ENCODE results near the gene TBX1. TPM values are rescaled to one million over a fixed set of nuclear protein-coding genes. Genes with fewer than 3 reads are reported as not detected.

TBX1 gene
- total and polyA plus RNA-seq, 2 of the 8 experiments (the other 6 are each of a cell fraction or from before 2014, with no cell fraction given), result 0.28 TPM; not detected in 1

DNA sequence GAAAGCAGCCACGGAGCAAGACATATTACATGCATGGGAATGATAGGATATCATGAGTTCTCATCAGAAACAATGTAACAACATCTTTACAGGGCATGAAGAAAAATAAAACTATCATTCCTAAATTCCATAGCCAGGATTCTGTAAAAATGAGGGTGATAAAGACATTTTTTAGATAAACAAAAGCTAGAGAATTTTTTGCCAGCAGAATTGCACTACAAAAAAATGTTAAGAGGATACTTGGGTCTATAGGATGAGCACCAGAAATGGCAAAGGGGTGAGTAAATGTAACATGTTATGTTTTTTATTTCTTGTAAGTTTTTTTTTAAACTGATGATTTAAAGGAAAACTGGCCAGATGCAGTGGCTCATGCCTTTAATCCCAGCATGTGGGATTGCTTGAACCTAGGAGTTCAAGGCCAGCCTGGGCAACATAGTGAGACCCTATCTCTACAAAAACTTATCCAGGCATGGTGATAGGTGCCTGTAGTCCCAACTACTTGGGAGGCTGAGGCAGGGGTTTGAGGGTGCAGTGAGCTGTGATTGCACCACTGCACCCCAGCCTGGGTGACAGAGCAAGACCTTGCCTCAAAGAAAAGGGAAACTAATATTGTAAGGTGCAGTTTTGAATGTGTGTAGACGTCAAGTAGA lies 33.2 kb downstream of the TBX1 start:
- Histone ChIP-seq H2BK20ac (ENCODE audit: low read length) (no peak overlapping the region), H3K18ac (ENCODE audit: extremely low read depth, low read length) (no peak overlapping the region), H3K9ac (replicated peaks in 1 of 4; ENCODE audit: extremely low read depth in 1 of 4, low read depth in 3 of 4, low read length in 3 of 4) (no peak overlapping the region), H3K27ac (ENCODE audit: low read depth, low read length) (no peak overlapping the region), H2AFZ (ENCODE audit: low read length) (no peak overlapping the region), H3K79me1 (ENCODE audit: low read depth, low read length) (0 out of 2 replicates have a peak, but pooled peaks cover 2% of the 10 kb centered on the region), H3K23me2 (ENCODE audit: low read depth, low read length) (no peaks in the 10 kb centered on the region), H3K79me2 (ENCODE audit: control insufficient read depth in 1 of 2, insufficient read depth in 2 of 2, low read length in 2 of 2) (no peaks in the 10 kb centered on the region), H3K4ac (replicated peaks; ENCODE audit: insufficient read length, low read depth, low read length) (no peak overlapping the region), H2BK120ac (replicated peaks; ENCODE audit: low read depth, low read length) (no peak overlapping the region), H2BK5ac (ENCODE audit: low read depth, low read length) (no peak overlapping the region), H3K9me3 (ENCODE audit: insufficient read depth in 2 of 2, low read depth in 1 of 2, low read length in 1 of 2) (no peaks in the 10 kb centered on the region), H3K27me3 (replicated peaks in 1 of 4; ENCODE audit: control insufficient read depth in 3 of 4, extremely low read depth in 1 of 4, insufficient read depth in 3 of 4, low read length in 3 of 4) (no peaks in the 10 kb centered on the region), H3K4me2 (ENCODE audit: insufficient read depth in 1 of 2, low read depth in 2 of 2, low read length in 2 of 2) (no peak overlapping the region), H3K23ac (ENCODE audit: insufficient read length) (no peak overlapping the region), H4K91ac (replicated peaks; ENCODE audit: insufficient read length, low read length) (no peak overlapping the region), H3K4me3 (ENCODE audit: extremely low read depth in 1 of 4, insufficient read depth in 2 of 4, low read depth in 3 of 4, low read length in 4 of 4) (no peak overlapping the region), H3K56ac (replicated peaks; ENCODE audit: insufficient read length, low read depth, low read length) (no peak overlapping the region), H2AK5ac (ENCODE audit: low read depth, low read length) (no peak overlapping the region), H3K36me3 (ENCODE audit: control insufficient read depth in 2 of 4, insufficient read depth in 4 of 4, low read length in 3 of 4) (no peaks in the 10 kb centered on the region), H2BK15ac (ENCODE audit: low read length) (no peak overlapping the region), H4K20me1 (replicated peaks in 1 of 2; ENCODE audit: control insufficient read depth in 1 of 2, insufficient read depth in 2 of 2, low read length in 2 of 2) (peaks cover 0 to 5% of the 10 kb centered on the region in 2 experiments), H3K14ac (ENCODE audit: insufficient read length) (no peak overlapping the region), H2BK12ac (ENCODE audit: low read depth, low read length) (no peak overlapping the region), H4K8ac (ENCODE audit: extremely low read depth, insufficient read depth, low read length) (no peak overlapping the region), H4K5ac (ENCODE audit: insufficient read length, low read depth, low read length) (no peak overlapping the region), H3K4me1 (replicated peaks in 1 of 4; ENCODE audit: control insufficient read depth in 3 of 4, insufficient read depth in 4 of 4, low read length in 3 of 4) (no peaks in the 10 kb centered on the region; a peak in 1 of 7 replicates)
- no peak for DNase-seq (ENCODE audit: low read depth in 1 of 2, low spot score in 2 of 2)
- WGBS, 2 experiments (ENCODE audit: extremely low coverage in 1 of 2, insufficient coverage in 1 of 2, insufficient read length in 1 of 2, insufficient replicate concordance in 2 of 2, low coverage in 1 of 2, low lambda C conversion rate in 2 of 2, missing lambda C conversion rate in 1 of 2), result 80% methylated on average over 2 of the region's 2 CpGs; no CpG with 5 or more reads in 1 of the 2 experiments
- no peak for FAIRE-seq
- TF ChIP-seq TCF12 (IDR thresholded peaks at IDR 0.05; ENCODE audit: low read depth, low read length) (no peak), RFX5 (IDR thresholded peaks at IDR 0.05; ENCODE audit: borderline replicate concordance, low read depth, low read length) (no peak), CEBPB (IDR thresholded peaks at IDR 0.05; ENCODE audit: low read depth, low read length) (no peak)
- ChIA-PET POLR2A (ENCODE audit: partially characterized antibody) (no interaction called here), CTCF (ENCODE audit: partially characterized antibody) (interaction anchor here (1.3 to 1.6 kb wide), 2 partner anchors 117 to 119 kb away, joined by 4 to 6 read pairs; no protein-coding TSS in a partner anchor)
